HEK293 (cell line): ENCODE measurements around the gene PYGO2.

Experiments used
- CTCF ChIA-PET: fragments of 350-600 bp; formaldehyde crosslinking; extraction: SDS; loops from one replicate; lab custom pipeline; 2021; ENCODE audit warnings: antibody characterized with exemption; lab: Yijun Ruan, JAX
- POLR2A ChIA-PET: fragments of 300-600 bp; formaldehyde crosslinking; extraction: SDS; loops from one replicate; lab custom pipeline; 2020; ENCODE audit warnings: antibody characterized with exemption, inconsistent platforms; lab: Yijun Ruan, JAX
- H3K27ac ChIP-seq: fragments of 200-500 bp; sonication (Bioruptor generic); 2 replicates; pipeline ENCODE4 v1.5.1; 2014; ENCODE audit warnings: low read depth, low read length, control low read depth, inconsistent platforms; ENCODE audit errors: extremely low read depth
- H3K36me3 ChIP-seq, 2 experiments: fragments of 200-500 bp in 1 of 2; sonication (Bioruptor generic) in 1 of 2; 1 replicate in 1 of 2; 2 replicates in 1 of 2; pipeline ENCODE4 v1.5.1; 2014 to 2017; ENCODE audit warnings: inconsistent platforms in 2 of 2, low read length in 2 of 2; ENCODE audit not compliant: control insufficient read depth in 2 of 2, insufficient read depth in 1 of 2
- H3K4me1 ChIP-seq: fragments of 200-500 bp; sonication (Bioruptor generic); 2 replicates; pipeline ENCODE4 v1.5.1; 2014; ENCODE audit warnings: mild to moderate bottlenecking, low read length, inconsistent platforms; ENCODE audit not compliant: control insufficient read depth, insufficient read depth
- H3K4me3 ChIP-seq: 2 replicates; pipeline ENCODE4 v1.5.1; 2011; ENCODE audit warnings: low read depth, mild to moderate bottlenecking, control low read depth, low read length, moderate library complexity
- H3K9me3 ChIP-seq: fragments of 200-500 bp; sonication (Bioruptor generic); 2 replicates; pipeline ENCODE4 v1.5.1; 2014; ENCODE audit warnings: low read depth, low read length, inconsistent platforms; ENCODE audit not compliant: control insufficient read depth, insufficient read depth
- BCL11B ChIP-seq: fragments of 450-650 bp; formaldehyde crosslinking; IDR thresholded peaks from 2 replicates; pipeline ENCODE4 v1.5.1; 2016; ENCODE audit warnings: low read depth, missing biosample characterization, missing genetic modification characterization
- PRDM1 ChIP-seq: fragments of 450-650 bp; formaldehyde crosslinking; IDR thresholded peaks from 2 replicates; pipeline ENCODE4; 2016; ENCODE audit warnings: missing biosample characterization, missing genetic modification characterization
- REPIN1 ChIP-seq: fragments of 450-650 bp; formaldehyde crosslinking; IDR thresholded peaks from 2 replicates; pipeline ENCODE4 v1.5.1; 2017; ENCODE audit warnings: missing biosample characterization, missing genetic modification characterization, low read depth
- SP3 ChIP-seq: fragments of 450-650 bp; formaldehyde crosslinking; IDR thresholded peaks from 2 replicates; pipeline ENCODE4 v1.5.1; 2016; ENCODE audit warnings: missing biosample characterization, missing genetic modification characterization
- WT1 ChIP-seq: fragments of 450-650 bp; formaldehyde crosslinking; IDR thresholded peaks from 2 replicates; pipeline ENCODE4 v1.5.1; 2016; ENCODE audit warnings: missing biosample characterization, missing genetic modification characterization
- ZBTB10 ChIP-seq: fragments of 450-650 bp; formaldehyde crosslinking; IDR thresholded peaks from 2 replicates; pipeline ENCODE4 v1.5.1; 2016; ENCODE audit warnings: missing biosample characterization, missing genetic modification characterization
- ZBTB6 ChIP-seq: fragments of 450-650 bp; formaldehyde crosslinking; IDR thresholded peaks from 2 replicates; pipeline ENCODE4 v1.5.1; 2017; ENCODE audit warnings: missing biosample characterization, missing genetic modification characterization
- ZFHX2 ChIP-seq: fragments of 450-650 bp; formaldehyde crosslinking; conservative IDR thresholded peaks from 2 replicates; pipeline ENCODE4 v1.5.1; 2016; ENCODE audit warnings: missing biosample characterization, missing genetic modification characterization
- ZNF148 ChIP-seq: fragments of 450-650 bp; formaldehyde crosslinking; IDR thresholded peaks from 2 replicates; pipeline ENCODE4 v1.5.0; 2017; ENCODE audit warnings: missing biosample characterization, missing genetic modification characterization, borderline replicate concordance
- ZNF221 ChIP-seq: fragments of 450-650 bp; formaldehyde crosslinking; IDR thresholded peaks from 2 replicates; pipeline ENCODE4 v1.5.1; 2017; ENCODE audit warnings: missing biosample characterization, missing genetic modification characterization, borderline replicate concordance
- ZNF23 ChIP-seq: fragments of 450-650 bp; formaldehyde crosslinking; IDR thresholded peaks from 2 replicates; pipeline ENCODE4 v1.5.1; 2016; ENCODE audit warnings: missing biosample characterization, missing genetic modification characterization, borderline replicate concordance
- ZNF311 ChIP-seq: fragments of 450-650 bp; formaldehyde crosslinking; IDR thresholded peaks from 2 replicates; pipeline ENCODE4 v1.5.1; 2017; ENCODE audit warnings: missing biosample characterization, missing genetic modification characterization, borderline replicate concordance
- ZNF473 ChIP-seq: fragments of 450-650 bp; formaldehyde crosslinking; IDR thresholded peaks from 2 replicates; pipeline ENCODE4 v1.5.1; 2017; ENCODE audit warnings: missing biosample characterization, missing genetic modification characterization
- ZNF514 ChIP-seq: fragments of 450-650 bp; formaldehyde crosslinking; IDR thresholded peaks from 2 replicates; pipeline ENCODE4 v1.5.1; 2016; ENCODE audit warnings: missing biosample characterization, missing genetic modification characterization
- ZNF529 ChIP-seq: fragments of 450-650 bp; formaldehyde crosslinking; IDR thresholded peaks from 2 replicates; pipeline ENCODE4 v1.5.1; 2017; ENCODE audit warnings: missing genetic modification characterization, missing biosample characterization; ENCODE audit not compliant: insufficient replicate concordance
- ZNF544 ChIP-seq: fragments of 450-650 bp; formaldehyde crosslinking; IDR thresholded peaks from 2 replicates; pipeline ENCODE4 v1.5.0; 2017; ENCODE audit warnings: missing biosample characterization, missing genetic modification characterization
- ZNF585B ChIP-seq: fragments of 450-650 bp; formaldehyde crosslinking; IDR thresholded peaks from 2 replicates; pipeline ENCODE4 v1.5.1; 2016; ENCODE audit warnings: missing biosample characterization, missing genetic modification characterization
- ZNF664 ChIP-seq: fragments of 450-650 bp; formaldehyde crosslinking; IDR thresholded peaks from 2 replicates; pipeline ENCODE4 v1.5.1; 2016; ENCODE audit warnings: missing biosample characterization, missing genetic modification characterization
- ZNF776 ChIP-seq: fragments of 450-650 bp; formaldehyde crosslinking; IDR thresholded peaks from 2 replicates; pipeline ENCODE4 v1.5.0; 2017; ENCODE audit warnings: missing biosample characterization, missing genetic modification characterization, borderline replicate concordance
- TF ChIP-seq, protein P1 (sequence below): fragments of 450-650 bp; formaldehyde crosslinking; IDR thresholded peaks from 2 replicates; pipeline ENCODE4 v1.5.1; 2016; ENCODE audit warnings: missing biosample characterization, missing genetic modification characterization
- TF ChIP-seq, protein P2 (sequence below): fragments of 450-650 bp; formaldehyde crosslinking; IDR thresholded peaks from 2 replicates; pipeline ENCODE4 v1.5.1; 2016; ENCODE audit warnings: missing biosample characterization, missing genetic modification characterization, low read depth
- TF ChIP-seq, protein P3 (sequence below): fragments of 450-650 bp; formaldehyde crosslinking; IDR thresholded peaks from 2 replicates; pipeline ENCODE4 v1.5.1; 2016; ENCODE audit warnings: missing biosample characterization, missing genetic modification characterization

Gene PYGO2

GRCh38 chr1:154937085-154937987 is 24.2 kb downstream of the PYGO2 start (continued):
- TF ChIP-seq ZNF529, result no peak
- TF ChIP-seq ZNF311 (tag by site-specific recombination), result no peak
- TF ChIP-seq ZBTB6 (tag by site-specific recombination), result no peak
- TF ChIP-seq ZNF776 (tag by site-specific recombination), result no peak
- TF ChIP-seq, protein P1, sequence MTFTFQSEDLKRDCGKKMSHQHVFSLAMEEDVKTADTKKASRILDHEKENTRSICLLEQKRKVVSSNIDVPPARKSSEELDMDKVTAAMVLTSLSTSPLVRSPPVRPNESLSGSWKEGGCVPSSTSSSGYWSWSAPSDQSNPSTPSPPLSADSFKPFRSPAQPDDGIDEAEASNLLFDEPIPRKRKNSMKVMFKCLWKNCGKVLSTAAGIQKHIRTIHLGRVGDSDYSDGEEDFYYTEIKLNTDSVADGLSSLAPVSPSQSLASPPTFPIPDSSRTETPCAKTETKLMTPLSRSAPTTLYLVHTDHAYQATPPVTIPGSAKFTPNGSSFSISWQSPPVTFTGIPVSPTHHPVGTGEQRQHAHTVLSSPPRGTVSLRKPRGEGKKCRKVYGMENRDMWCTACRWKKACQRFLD (tag by site-specific recombination), result no peak
- TF ChIP-seq ZNF664 (tag by site-specific recombination), result peak; percentile 46
- no peak for TF ChIP-seq WT1 (tag by site-specific recombination)
- TF ChIP-seq ZFHX2 (tag by site-specific recombination), result peak; percentile 89
- TF ChIP-seq ZNF585B (tag by site-specific recombination), result no peak
- no peak for TF ChIP-seq ZNF514 (tag by site-specific recombination)
- peak; percentile 89; the same call in 1 of the 2 replicates for TF ChIP-seq SP3 (tag by site-specific recombination)
- TF ChIP-seq, protein P2, sequence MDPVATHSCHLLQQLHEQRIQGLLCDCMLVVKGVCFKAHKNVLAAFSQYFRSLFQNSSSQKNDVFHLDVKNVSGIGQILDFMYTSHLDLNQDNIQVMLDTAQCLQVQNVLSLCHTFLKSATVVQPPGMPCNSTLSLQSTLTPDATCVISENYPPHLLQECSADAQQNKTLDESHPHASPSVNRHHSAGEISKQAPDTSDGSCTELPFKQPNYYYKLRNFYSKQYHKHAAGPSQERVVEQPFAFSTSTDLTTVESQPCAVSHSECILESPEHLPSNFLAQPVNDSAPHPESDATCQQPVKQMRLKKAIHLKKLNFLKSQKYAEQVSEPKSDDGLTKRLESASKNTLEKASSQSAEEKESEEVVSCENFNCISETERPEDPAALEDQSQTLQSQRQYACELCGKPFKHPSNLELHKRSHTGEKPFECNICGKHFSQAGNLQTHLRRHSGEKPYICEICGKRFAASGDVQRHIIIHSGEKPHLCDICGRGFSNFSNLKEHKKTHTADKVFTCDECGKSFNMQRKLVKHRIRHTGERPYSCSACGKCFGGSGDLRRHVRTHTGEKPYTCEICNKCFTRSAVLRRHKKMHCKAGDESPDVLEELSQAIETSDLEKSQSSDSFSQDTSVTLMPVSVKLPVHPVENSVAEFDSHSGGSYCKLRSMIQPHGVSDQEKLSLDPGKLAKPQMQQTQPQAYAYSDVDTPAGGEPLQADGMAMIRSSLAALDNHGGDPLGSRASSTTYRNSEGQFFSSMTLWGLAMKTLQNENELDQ (tag by site-specific recombination), result no peak
- TF ChIP-seq, all 188 proteins: peak for 39

- Histone ChIP-seq H3K4me3 (peak within 1 kb of the TSS; percentile 61), H3K36me3 (peaks cover 0 to 7% of the 10 kb centered on the region in 2 experiments; a peak in 1 of 3 replicates), H3K9me3 (no peaks in the 10 kb centered on the region), H3K27ac (peak within 1 kb of the TSS; percentile 88), H3K4me1 (no peaks in the 10 kb centered on the region)
- ChIA-PET CTCF (interaction anchor here (0.6 to 1.5 kb wide), 12 partner anchors 9 to 457 kb away, joined by 3 to 6 read pairs (median 4); partner anchors contain the start of gene PBXIP1), POLR2A (interaction anchor here (0.8 to 1.7 kb wide), 13 partner anchors 9 to 383 kb away, joined by 3 to 9 read pairs (median 4); partner anchors contain the start of genes EFNA3, FLAD1, KCNN3 and PBXIP1)
- TF ChIP-seq ZNF23 (tag by site-specific recombination) (no peak), ZNF148 (tag by site-specific recombination) (no peak; the same call in 1 of the 2 replicates), ZNF221 (tag by site-specific recombination) (no peak), ZNF544 (tag by site-specific recombination) (no peak), BCL11B (tag by site-specific recombination) (no peak), PRDM1 (peak; percentile 47; the same call in 1 of the 2 replicates), ZNF473 (tag by site-specific recombination) (no peak), ZBTB10 (tag by site-specific recombination) (peak; percentile 88), ZNF529 (no peak), REPIN1 (tag by site-specific recombination) (peak; percentile 18; the same call in 1 of the 2 replicates)
- TF ChIP-seq, protein P3, sequence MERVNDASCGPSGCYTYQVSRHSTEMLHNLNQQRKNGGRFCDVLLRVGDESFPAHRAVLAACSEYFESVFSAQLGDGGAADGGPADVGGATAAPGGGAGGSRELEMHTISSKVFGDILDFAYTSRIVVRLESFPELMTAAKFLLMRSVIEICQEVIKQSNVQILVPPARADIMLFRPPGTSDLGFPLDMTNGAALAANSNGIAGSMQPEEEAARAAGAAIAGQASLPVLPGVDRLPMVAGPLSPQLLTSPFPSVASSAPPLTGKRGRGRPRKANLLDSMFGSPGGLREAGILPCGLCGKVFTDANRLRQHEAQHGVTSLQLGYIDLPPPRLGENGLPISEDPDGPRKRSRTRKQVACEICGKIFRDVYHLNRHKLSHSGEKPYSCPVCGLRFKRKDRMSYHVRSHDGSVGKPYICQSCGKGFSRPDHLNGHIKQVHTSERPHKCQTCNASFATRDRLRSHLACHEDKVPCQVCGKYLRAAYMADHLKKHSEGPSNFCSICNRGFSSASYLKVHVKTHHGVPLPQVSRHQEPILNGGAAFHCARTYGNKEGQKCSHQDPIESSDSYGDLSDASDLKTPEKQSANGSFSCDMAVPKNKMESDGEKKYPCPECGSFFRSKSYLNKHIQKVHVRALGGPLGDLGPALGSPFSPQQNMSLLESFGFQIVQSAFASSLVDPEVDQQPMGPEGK, result peak; percentile 89
These were observed 25.0 kb downstream of the PYGO2 start, which contains the start of gene PMVK for GRCh38 chr1:154936555-154937084. PMVK (minus strand) TSS chr1:154936719; CDS start chr1:154936685, 34 bp downstream.
